Activated T-helper 17 cell treated with anti-CD3 and anti-CD28 coated beads, Interleukin-2, amount 50 U/mL, for 72 hours (primary cell): ENCODE measurements around the gene HOXA10. TPM values are rescaled to one million over a fixed set of nuclear protein-coding genes. Genes with fewer than 3 reads are reported as not detected.

Experiments used
- ATAC-seq: fragments of 150-1000 bp; cut with Tn5 transposase; replicated peaks from 2 replicates; pipeline ENCODE4 v1.10.0; 2021; ENCODE audit warnings: mild to moderate bottlenecking, moderate library complexity
- H3K27ac Mint-ChIP-seq: one replicate; pipeline ENCODE4 v1.8.0; 2022; ENCODE audit warnings: mixed read lengths
- H3K27me3 Mint-ChIP-seq: one replicate; pipeline ENCODE4 v1.8.0; 2022; ENCODE audit warnings: mixed read lengths
- H3K36me3 Mint-ChIP-seq: one replicate; pipeline ENCODE4 v1.8.0; 2022; ENCODE audit warnings: low read depth, mild to moderate bottlenecking, mixed read lengths
- H3K4me1 Mint-ChIP-seq: one replicate; pipeline ENCODE4 v1.8.0; 2022; ENCODE audit warnings: mixed read lengths
- H3K4me3 Mint-ChIP-seq: one replicate; pipeline ENCODE4 v1.8.0; 2022; ENCODE audit warnings: mild to moderate bottlenecking, mixed read lengths
- H3K9me3 Mint-ChIP-seq: one replicate; pipeline ENCODE4 v1.8.0; 2022; ENCODE audit warnings: mixed read lengths
- total RNA-seq, 2 donors: library from RNA; stranded (reverse); gene quantifications; one replicate each; pipeline ENCODE4 v1.2.3, GENCODE V29; 2022

Gene HOXA10
- total RNA-seq, 2 donors from 2014 or later, result not detected

GRCh38 chr7:27139334-27140125 is 34.6 kb downstream of the HOXA10 start:
- H3K4me1 Mint-ChIP-seq, result peaks cover 3% of the 10 kb centered on the region
- H3K36me3 Mint-ChIP-seq, result no peaks in the 10 kb centered on the region
- H3K9me3 Mint-ChIP-seq, result no peaks in the 10 kb centered on the region
- no peak for ATAC-seq
- peaks cover 33% of the 10 kb centered on the region for H3K27me3 Mint-ChIP-seq
- H3K4me3 Mint-ChIP-seq, result no peak overlapping the region
- no peak overlapping the region for H3K27ac Mint-ChIP-seq

GRCh38 chr7:27138985-27139333 is 35.2 kb downstream of the HOXA10 start:
- H3K36me3 Mint-ChIP-seq, result no peaks in the 10 kb centered on the region
- H3K27me3 Mint-ChIP-seq, result peaks cover 33% of the 10 kb centered on the region
- no peak overlapping the region for H3K4me3 Mint-ChIP-seq
- no peak overlapping the region for H3K27ac Mint-ChIP-seq
- peaks cover 9% of the 10 kb centered on the region for H3K4me1 Mint-ChIP-seq
- no peaks in the 10 kb centered on the region for H3K9me3 Mint-ChIP-seq
- ATAC-seq, result no peak

- ATAC-seq, result no peak
- peaks cover 36% of the 10 kb centered on the region for H3K27me3 Mint-ChIP-seq
Measured at GRCh38 chr7:27138472-27138871, 35.6 kb downstream of the HOXA10 start.

GRCh38 chr7:27137640-27138315 is 36.3 kb downstream of the HOXA10 start:
- Mint-ChIP-seq H3K36me3 (no peaks in the 10 kb centered on the region), H3K4me1 (peaks cover 11% of the 10 kb centered on the region), H3K27ac (no peak overlapping the region), H3K4me3 (no peak overlapping the region), H3K27me3 (peaks cover 41% of the 10 kb centered on the region), H3K9me3 (no peaks in the 10 kb centered on the region)
- ATAC-seq, result no peak

More at GRCh38 chr7:27138472-27138871, 35.6 kb downstream of the HOXA10 start:
- H3K9me3 Mint-ChIP-seq, result no peaks in the 10 kb centered on the region
- peaks cover 11% of the 10 kb centered on the region for H3K4me1 Mint-ChIP-seq
- H3K36me3 Mint-ChIP-seq, result no peaks in the 10 kb centered on the region
- H3K4me3 Mint-ChIP-seq, result no peak overlapping the region
- H3K27ac Mint-ChIP-seq, result no peak overlapping the region

GRCh38 chr7:27134392-27134791 is 39.7 kb downstream of the HOXA10 start:
- Mint-ChIP-seq H3K9me3 (no peaks in the 10 kb centered on the region), H3K27ac (peak overlapping the region; percentile 26), H3K4me1 (peaks cover 11% of the 10 kb centered on the region), H3K36me3 (no peaks in the 10 kb centered on the region), H3K4me3 (no peak overlapping the region), H3K27me3 (peaks cover 43% of the 10 kb centered on the region)
- peak; percentile 79 for ATAC-seq

GRCh38 chr7:27133409-27134231 is 40.5 kb downstream of the HOXA10 start:
- Mint-ChIP-seq H3K36me3 (no peaks in the 10 kb centered on the region), H3K9me3 (no peaks in the 10 kb centered on the region), H3K27ac (peak overlapping the region; percentile 26), H3K4me3 (no peak overlapping the region), H3K4me1 (peaks cover 11% of the 10 kb centered on the region), H3K27me3 (peaks cover 51% of the 10 kb centered on the region)
- no peak for ATAC-seq

GRCh38 chr7:27132978-27133377 is 41.1 kb downstream of the HOXA10 start:
- H3K27ac Mint-ChIP-seq, result no peak overlapping the region
- no peak overlapping the region for H3K4me3 Mint-ChIP-seq

GRCh38 chr7:27132214-27132613 is 41.9 kb downstream of the HOXA10 start:
- H3K4me1 Mint-ChIP-seq, result peaks cover 11% of the 10 kb centered on the region
- ATAC-seq, result no peak
- no peak overlapping the region for H3K27ac Mint-ChIP-seq
- H3K9me3 Mint-ChIP-seq, result no peaks in the 10 kb centered on the region
- peaks cover 52% of the 10 kb centered on the region for H3K27me3 Mint-ChIP-seq
- H3K4me3 Mint-ChIP-seq, result peak overlapping the region; percentile 21
- H3K36me3 Mint-ChIP-seq, result no peaks in the 10 kb centered on the region

More at GRCh38 chr7:27132978-27133377, 41.1 kb downstream of the HOXA10 start:
- Mint-ChIP-seq H3K27me3 (peaks cover 52% of the 10 kb centered on the region), H3K4me1 (peaks cover 11% of the 10 kb centered on the region), H3K9me3 (no peaks in the 10 kb centered on the region), H3K36me3 (no peaks in the 10 kb centered on the region)
- no peak for ATAC-seq

GRCh38 chr7:27131390-27131819 is 42.7 kb downstream of the HOXA10 start:
- Mint-ChIP-seq H3K9me3 (no peaks in the 10 kb centered on the region), H3K4me3 (peak overlapping the region; percentile 57), H3K27ac (no peak overlapping the region), H3K4me1 (peaks cover 11% of the 10 kb centered on the region), H3K27me3 (peaks cover 57% of the 10 kb centered on the region), H3K36me3 (no peaks in the 10 kb centered on the region)
- no peak for ATAC-seq

GRCh38 chr7:27130540-27131389 is 43.4 kb downstream of the HOXA10 start, which contains the start of gene HOXA4:
HOXA4 (minus strand) TSS chr7:27130757; CDS start chr7:27130733, 24 bp downstream.
- peaks cover 11% of the 10 kb centered on the region for H3K4me1 Mint-ChIP-seq
- peaks cover 56% of the 10 kb centered on the region for H3K27me3 Mint-ChIP-seq
- peak; percentile 88 for ATAC-seq
- no peaks in the 10 kb centered on the region for H3K36me3 Mint-ChIP-seq
- H3K4me3 Mint-ChIP-seq, result peak within 1 kb of the TSS; percentile 57
- no peaks in the 10 kb centered on the region for H3K9me3 Mint-ChIP-seq
- no peak within 1 kb of the TSS for H3K27ac Mint-ChIP-seq

- Mint-ChIP-seq H3K4me1 (peaks cover 11% of the 10 kb centered on the region), H3K9me3 (no peaks in the 10 kb centered on the region), H3K27me3 (peaks cover 57% of the 10 kb centered on the region), H3K36me3 (no peaks in the 10 kb centered on the region), H3K4me3 (no peak overlapping the region), H3K27ac (no peak overlapping the region)
- peak; percentile 24 for ATAC-seq
Measured at GRCh38 chr7:27129729-27130539, 44.2 kb downstream of the HOXA10 start.

- H3K4me3 Mint-ChIP-seq, result no peak overlapping the region
- ATAC-seq, result no peak
- H3K4me1 Mint-ChIP-seq, result peaks cover 3% of the 10 kb centered on the region
- peaks cover 63% of the 10 kb centered on the region for H3K27me3 Mint-ChIP-seq
- no peaks in the 10 kb centered on the region for H3K9me3 Mint-ChIP-seq
- H3K27ac Mint-ChIP-seq, result no peak overlapping the region
- no peaks in the 10 kb centered on the region for H3K36me3 Mint-ChIP-seq
Measured at GRCh38 chr7:27128776-27129728, 45.1 kb downstream of the HOXA10 start.
